ENCODE results near the gene SPG7.

The SPG7 gene

DNA sequence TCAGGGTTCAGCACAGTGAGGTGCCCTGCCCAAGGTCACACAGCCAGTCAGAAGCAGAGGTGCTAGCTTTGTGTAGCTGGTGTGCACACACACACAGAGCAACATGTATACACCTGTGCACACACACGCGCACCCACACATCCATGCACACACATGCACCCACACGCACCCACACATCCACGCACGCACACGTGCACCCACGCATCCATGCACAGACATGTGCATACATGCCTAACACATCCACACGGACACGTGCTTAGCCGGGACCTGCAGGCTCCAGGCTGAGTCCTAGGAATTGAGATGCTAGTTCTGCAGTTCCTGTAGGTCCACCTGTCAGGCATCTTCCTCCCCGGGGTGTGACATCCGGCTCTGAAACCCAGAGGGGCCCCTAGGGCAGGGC, 92.2 kb downstream of the SPG7 start:
- DNase-seq (ENCODE audit: low spot score), result no peak

DNA sequence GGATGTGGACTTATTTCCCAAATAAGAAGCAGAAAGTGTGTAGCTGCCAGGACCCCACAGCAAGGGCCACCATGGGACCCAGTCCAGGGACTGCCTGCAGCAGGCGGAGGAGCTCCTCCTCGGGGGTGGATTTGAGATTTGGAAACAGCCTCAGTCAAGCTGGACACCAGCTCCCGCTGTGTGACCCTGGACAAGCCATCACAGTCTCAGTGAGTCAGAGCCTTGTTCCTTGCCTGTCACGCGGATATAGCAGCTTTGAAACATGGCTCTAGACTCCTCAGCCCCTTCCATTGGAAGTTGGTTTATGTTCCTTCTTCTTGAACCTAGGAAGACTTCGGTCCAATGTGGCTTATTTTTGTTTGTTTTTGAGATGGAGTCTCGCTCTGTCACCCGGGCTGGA, 92.8 kb downstream of the SPG7 start:
- DNase-seq (ENCODE audit: low spot score), result no peak

DNA sequence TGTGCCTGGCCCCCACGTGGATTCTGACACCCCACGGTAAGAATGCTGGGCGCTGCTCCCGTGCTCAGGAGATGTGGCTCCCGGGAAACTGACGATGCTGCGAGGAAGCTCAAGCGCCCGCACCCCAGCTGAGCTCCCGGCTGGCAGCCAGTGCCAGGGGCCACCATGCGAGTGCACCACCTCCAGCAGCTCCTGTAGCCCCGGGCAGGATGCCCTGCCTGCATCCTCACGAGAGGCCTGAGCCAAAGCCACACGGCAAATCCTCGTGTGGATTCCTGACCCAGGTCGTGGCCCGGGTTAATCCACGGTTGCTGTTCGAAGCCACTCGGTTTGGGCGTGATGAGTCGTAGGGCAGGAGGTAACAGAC, 93.7 kb downstream of the SPG7 start:
- no peak for DNase-seq (ENCODE audit: low spot score)

DNA sequence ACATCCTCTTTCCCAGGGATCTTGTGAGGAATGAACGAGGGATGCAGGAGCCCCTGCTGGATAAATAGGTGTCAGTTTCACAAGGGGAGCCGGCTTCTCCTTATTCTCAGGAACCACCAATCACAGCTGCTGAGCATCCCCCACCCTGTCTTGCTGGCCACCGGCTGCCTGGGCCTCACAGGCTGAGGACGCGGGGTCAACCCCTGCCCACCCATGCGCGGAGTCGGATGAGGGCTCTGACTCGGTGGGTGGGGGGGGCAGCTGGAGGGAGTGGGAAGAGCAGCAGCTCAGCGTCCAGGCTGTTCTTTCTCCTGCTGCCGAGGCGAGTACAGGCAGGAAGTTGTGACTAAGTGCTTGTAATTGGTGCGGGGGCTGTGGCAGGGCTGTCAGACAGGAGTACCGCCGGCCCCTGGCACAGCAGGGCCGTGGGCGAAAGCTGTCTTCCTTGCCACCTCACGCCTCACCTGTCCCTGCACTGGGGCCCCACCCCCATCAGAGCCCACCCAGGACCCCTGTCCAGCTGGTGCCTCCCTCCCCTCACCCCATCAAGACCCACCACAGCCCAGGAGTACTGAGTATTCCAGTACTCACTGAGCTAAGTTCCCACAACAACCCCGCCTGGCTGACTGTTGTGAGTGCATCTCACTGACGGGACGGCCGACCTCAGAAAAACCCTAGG, 94.2 kb downstream of the SPG7 start:
- peak; percentile 88 for DNase-seq (ENCODE audit: low spot score)

DNA sequence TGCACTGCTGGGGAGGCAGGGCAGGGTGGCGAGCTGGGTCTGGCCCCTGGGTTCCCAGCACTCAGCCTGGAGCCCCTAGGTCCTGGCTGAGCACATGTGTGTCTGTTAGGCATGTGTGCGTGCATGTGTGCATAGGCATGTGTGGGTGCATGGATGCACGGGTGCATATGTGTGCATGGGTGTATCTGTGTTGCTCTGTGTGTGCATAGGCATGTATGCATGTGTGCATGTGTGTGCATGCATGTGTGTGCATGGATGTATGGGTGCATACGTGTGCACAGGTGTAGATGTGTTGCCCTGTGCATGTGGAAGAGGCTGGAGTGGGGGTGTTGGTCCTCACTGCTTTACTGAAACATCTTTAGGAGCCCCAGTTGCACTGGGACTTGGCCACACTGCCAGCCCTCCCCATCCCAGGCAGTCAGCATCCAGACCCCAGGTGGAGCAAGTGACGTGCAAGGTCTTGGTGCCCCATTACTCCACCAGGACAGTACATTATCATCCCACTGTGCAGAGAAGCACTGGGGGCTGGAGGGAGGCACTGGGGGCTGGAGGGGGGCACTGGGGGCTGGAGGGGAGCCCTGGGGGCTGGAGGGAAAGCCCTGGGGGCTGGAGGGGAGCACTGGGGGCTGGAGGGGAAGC, 94.9 kb downstream of the SPG7 start:
- DNase-seq (ENCODE audit: low spot score), result no peak

DNA sequence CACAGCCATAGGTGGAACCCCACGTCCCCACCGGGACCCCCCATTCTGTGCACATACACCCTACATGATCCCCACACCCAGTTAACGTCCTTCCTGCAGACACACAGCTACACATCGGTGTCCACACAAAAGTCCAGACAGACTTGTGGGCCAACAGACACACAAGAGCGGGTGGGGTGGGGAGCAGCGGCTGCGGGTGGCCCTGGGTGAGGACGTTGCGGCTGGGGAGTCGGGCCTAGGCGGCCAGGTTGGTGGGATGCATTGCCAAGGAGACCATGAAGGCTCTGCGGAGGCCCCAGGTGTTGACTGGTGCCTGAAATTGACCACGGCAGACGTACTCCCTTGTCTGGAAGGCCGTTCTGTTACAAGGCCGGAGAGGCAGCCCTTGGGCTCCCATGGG, 96.6 kb downstream of the SPG7 start:
- DNase-seq (ENCODE audit: low spot score), result no peak

DNA sequence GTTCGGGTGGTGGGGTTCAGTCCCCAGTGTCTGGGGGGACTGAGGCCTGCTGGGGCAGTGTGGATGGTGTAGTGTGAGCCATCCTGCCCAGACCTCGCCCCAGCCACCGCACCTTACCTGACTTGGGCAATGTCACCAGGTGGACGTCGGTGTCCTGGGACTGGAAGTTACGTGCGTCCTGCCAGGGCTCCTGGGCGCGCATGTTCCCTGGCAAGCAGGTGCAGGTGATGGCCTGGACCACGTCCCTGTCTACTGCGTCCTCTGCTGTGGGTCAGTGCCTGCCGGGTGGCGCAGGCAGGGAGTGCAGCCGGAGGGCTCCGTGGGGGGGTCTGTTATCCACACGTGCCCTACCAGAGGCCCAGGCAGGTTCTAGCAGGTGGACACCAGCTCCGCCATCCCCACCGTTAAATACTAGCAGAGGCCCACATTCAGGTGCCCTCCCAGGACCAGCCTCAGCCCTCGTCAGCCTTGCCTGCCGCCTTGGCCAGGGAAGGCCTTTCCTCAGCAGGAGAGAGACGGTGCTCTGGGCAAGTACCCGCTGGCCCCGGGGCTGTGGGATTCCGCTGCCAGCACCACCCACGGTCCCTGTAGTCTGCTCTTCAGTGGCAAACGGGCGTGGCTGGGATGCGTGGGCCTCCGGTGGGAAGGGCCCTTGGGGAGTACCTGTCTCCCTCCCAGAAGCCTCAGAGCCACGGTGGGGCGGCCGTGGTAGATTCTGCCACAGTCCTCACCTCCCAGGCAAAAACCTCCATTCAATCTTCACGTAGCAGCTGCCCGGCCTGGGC, 97.2 kb downstream of the SPG7 start:
- DNase-seq (ENCODE audit: low spot score), result no peak

DNA sequence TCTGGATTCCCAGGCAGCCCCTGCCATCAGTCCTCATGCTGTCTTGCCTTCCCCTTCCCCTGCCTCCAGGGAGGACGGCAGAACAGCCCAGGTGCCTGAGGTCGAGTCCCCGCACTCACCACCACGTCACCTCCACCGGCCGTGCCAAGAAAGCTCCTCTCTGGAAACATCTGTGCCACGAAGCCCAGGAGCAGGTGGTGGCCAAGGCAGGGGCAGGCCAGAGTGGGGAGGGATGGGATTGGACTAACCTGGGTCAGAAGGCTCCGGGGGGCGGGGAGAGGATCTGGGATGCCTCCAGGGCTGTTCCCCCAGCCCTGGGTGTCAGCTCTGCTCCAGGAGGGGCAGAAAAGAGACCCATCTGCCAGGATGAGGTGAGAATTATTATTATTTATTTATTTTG, 97.8 kb downstream of the SPG7 start:
- DNase-seq (ENCODE audit: low spot score), result no peak

Measured in kidney tubule cell (primary cell).